NCI-H2227 treated with DMSO at 0.1 percent for 48 hours (cell line): ENCODE measurements around the gene VLDLR.
A peak's percentile ranks its signal among the peaks of the same experiment; 100 is the strongest.

Source experiments
- DNase-seq: peaks from one replicate; lab custom pipeline; 2025; lab: John Stamatoyannopoulos, UW

VLDLR gene

DNA sequence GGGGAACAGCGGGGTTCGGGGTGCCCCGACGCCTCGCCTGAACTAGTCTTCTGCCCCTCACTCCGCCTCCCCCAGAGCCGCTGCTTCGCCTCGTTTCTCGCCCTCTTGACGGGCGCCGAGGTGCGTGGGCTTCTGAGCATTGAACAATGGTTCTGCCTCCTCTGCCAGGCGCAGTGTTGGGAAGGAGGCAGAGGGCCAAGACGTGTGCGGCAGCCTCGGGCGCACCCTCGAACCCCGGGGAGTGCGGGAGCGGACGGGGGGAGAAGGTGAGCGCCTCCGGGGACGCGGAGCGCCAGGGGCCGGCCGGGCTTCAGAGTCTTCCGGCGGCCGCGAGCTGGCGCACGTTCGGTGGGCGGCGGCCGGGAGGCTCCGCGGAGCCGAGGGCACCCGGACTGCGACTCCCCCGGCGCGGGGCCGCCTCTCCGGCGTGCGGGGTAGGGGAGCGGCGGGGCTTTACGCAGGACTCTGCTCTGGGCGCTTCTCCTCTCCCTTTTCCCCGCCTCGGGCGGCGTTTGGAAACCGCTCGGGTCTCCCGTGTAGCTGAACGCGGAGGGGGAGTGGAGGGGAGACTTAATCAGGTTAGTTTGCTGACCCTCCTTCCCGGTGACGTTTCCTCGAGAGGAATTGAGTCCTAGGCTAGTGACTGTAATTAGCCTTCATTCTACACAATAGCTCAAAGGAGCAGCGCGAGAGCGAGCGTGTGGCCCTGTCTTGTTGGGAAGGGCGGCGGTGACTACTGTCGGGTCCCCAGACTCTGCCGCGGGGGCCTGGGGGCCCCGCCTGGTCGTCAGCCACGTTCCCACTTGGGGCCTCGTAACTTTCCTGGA lies 1.1 kb downstream of the VLDLR start:
- DNase-seq: peak; percentile 11

DNA sequence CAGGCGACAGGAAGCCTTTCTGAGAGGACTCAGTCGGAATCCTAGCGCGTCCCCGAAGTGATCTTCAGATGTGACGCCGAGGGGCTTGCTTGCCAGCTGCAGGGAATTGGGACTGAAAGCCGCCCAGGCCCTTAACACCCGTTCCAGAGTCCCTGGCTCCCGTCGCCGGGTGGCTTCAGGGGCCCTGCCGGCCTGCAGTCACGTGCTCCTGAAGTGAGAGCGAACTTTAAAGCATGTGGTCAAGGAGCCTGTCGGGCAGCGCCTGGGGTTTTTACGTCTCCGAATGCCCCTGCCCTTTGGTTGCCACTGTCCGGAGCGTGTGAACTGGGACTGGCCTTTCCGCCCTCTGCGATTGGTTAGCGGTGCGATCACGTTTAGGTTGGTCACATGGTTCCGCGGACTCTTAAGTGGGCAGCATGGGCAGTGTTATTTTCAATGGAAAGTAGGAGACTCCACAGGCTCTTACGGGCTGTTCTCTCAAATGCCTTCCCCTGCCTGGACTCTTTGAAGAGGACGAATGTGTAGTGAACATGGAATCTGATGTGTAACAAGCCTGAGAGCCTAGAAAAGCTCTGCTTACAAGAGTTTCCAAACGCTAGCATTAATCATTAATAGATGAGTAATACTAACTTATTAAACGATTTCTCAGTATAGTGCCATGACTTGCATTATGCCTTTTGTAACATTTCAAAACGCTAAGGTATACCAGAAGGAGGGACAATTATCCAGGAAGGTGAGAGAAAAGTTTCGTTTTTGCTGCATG lies 1.9 kb downstream of the VLDLR start:
- DNase-seq: peak; percentile 20

DNA sequence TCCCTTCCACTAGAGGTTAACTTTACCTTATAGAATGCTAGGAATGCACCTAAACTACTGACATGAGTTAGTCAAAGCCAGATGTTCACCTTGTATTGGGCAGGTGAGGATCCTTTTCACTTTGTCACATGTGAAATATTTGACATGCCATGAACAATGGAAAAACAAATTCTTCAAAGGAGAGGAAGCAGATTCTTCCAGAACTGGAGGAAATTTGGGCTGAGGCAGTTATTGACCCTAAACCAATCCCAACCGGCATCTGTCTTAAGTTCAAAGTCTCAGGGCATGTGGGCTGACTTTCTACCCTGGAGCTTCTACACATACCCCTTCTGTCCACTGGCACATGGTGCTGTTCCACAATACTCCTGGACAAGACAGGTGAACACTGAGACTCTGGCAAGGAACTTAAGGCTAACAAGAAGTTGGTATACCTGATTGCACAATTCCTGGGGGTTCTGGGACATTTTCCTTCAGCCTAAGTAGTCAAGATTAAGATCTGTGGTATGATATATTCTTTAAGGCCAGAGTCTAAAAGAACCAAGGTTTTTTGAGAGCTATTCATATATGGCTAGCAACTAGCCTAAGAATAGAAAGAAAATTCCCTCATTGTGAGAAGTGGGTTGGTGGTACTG lies 2.6 kb downstream of the VLDLR start:
- no peak for DNase-seq

DNA sequence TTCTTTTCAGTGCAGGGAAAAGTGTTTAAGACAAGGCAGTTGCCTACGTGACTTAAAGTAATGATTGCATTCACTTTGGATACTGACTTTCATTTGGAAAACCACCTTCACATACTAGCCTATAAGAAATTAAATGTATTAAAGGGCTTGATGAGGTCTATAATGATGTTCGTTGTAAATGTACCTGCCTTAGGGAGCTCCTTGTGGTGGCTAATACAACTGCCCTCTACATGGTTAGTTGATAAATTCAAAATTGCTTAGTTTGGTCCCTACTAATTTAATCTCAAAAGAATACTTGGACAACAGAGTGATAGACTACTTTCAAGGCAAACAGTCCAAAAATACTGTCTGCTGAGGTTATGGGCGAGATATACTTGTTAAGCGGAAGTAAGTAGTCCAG lies 3.8 kb downstream of the VLDLR start:
- DNase-seq: no peak

DNA sequence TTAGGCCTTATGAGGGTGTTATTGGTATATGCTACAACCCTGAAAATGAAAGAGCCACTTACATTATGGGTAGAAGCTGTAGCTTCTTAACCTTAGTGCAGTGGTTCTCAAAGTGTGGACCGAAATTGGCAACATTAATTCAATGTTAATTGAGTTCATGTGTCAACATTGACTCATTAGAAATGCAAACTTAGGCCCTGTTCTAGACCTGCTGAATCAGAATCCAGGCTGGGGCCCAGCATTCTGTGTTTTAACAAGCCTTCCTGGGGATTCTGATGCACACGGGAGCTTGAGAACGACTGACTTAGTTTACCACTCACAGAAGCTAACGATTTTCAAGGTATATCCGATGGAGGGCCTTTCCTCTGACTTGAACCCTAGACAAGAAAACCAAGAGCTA lies 7.3 kb downstream of the VLDLR start:
- no peak for DNase-seq

DNA sequence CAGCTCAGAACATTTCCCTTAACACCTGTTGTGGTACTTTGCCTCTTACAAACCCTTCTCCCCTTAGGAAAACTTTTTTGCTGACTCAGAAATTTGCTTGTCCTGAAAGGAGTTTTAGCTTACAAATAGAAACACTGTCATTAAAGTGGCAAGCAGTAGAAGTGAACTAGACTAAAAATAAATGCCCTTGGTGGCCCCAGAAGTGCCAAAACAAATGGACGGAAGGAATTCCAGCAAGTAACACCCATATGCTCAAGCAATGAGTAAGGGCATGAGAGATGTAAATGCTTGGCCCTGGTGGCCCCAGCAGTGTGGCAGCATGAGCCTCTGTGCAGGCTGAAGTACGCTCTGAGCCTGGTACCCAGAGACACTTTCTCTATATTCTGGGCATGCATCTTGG lies 8.6 kb downstream of the VLDLR start:
- DNase-seq: no peak

DNA sequence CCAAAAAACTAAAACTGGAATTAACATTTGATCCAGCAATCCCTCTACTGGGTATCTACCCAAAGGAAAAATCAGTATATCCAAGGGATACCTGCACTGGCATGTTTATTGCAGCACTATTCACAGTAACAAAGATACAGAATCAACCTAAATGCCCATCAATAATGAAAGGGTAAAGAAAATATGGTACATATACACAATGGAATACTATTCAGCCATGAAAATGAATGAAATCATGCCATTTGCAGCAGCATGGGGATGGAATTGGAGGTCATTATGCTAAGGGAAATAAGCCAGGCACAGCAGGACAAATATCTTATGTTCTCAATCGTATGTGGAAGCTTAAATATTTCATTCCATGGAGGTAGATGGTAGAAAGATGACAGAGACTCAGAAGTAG lies 9.7 kb downstream of the VLDLR start:
- no peak for DNase-seq

DNA sequence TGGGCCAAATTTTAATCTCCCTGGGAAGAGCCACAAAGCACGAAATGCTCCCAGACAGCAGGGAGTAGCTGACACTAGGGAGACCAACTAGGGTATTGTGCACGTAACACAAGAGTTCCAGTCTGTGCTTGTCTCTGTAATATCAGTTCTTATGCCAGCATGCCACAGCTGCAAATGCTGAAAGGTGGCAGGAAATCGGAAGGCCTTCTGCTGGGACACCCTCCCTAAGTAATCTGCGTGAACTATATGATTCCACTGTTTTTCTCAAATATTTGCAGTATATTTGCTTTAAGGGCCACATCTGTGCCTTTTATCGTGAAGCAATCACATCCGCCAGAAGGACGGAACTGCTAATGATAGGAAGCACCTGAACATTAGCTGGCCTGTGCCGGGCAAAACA lies 12.6 kb downstream of the VLDLR start:
- DNase-seq: no peak

DNA sequence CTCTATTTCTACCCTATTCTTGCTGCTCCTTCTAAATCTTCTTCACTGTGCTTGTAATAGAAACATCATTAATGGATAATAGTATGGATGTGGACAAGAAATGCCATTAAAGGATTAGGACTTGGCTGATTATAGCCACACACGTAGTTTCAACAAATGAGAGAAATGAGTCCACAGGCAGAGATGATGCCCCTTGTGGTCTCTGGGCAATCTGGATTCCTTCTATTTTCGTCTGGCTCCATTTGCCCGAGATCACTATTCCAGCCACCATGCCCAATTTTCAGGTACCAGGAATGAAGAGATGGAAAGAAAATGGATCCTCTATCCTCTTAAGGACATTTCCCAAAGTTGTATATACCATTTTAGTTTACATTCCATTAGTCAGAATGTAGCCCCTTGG lies 13.2 kb downstream of the VLDLR start:
- DNase-seq: no peak

DNA sequence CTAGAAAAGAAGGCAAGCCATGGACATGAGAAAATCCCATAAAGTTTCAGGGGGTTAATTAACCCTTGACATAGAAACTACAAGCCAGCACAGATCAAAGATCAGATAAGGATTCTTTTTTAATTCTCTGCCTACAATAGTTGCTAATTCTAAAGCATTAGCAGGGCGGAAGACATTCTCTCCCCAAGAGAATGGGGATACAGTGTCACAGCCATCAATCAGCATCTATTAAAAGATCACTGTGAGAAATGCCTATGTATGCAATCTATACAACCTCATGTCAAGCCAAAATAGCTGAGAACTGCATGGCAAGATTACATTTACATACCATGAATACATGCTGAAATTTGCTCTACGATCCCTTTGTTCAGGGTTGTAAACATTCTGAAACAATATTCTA lies 14.3 kb downstream of the VLDLR start:
- DNase-seq: no peak

DNA sequence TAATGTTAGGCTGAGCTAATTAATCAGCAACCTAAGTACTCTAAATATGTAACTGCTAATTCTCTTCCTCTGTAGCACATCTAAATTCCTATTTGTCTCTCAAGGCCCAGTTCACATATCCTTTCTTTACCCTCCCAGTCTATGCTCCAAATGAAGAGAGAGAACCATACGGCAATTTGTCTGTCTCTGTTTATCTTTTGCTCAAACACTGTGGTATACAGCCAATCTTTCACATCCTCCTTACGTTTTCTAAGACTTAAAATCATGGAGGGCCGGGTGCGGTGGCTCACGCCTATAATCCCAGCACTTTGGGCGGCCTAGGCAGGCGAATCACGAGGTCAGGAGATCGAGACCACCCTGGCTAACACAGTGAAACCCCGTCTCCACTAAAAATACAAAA lies 15.8 kb downstream of the VLDLR start:
- DNase-seq: no peak

DNA sequence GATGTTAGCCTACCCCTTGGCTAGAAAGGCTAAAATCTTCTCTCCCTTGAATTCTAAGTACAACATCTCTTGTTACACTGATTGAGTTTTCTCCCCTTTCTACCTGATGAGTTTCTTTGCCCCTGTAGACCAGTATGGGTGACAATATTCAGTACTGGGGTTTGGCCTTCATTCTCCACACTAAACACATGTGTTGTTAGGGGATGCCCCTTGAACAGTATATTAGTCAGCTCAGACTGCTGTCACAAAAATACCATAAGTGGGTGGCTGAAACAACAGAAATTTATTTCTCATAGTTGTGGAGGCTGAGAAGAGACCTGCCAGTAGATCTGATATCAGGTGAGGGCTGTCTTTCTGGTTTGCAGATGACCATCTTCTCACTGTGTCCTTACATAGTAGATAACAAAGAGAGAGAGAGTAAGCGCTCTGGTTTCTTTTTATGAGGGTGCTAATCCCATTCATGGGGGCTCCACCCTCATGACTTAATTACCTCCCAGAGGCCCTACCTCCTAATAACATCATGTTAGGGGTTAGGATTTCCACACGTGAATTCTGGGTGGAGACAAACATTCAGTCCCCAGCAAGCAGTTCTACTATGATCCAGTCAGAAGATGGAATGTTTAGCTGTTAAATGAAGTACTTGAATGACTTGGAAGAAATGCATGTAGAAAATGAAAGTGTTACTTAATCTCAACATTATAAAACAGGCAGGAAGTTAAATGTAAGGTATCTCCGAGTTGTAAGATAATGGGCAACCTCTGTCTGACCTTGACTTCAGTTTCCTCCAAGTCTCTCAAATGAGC lies 17.5 kb downstream of the VLDLR start:
- no peak for DNase-seq

DNA sequence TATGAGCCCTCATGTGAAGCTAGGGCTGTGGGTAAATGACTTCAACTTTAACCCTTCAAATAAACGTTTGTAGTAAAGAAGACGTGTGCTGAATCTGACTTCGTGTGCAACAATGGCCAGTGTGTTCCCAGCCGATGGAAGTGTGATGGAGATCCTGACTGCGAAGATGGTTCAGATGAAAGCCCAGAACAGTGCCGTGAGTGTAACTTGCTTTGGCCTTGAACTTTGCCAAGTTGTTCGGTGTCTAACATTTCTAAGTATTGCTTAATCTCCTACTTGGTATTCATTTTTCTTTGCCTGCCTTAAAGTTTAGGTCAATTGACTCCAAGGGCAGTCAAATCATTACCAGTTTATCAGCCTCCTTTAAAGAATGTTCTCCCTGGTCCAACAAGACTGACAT lies 18.2 kb downstream of the VLDLR start:
- DNase-seq: no peak

DNA sequence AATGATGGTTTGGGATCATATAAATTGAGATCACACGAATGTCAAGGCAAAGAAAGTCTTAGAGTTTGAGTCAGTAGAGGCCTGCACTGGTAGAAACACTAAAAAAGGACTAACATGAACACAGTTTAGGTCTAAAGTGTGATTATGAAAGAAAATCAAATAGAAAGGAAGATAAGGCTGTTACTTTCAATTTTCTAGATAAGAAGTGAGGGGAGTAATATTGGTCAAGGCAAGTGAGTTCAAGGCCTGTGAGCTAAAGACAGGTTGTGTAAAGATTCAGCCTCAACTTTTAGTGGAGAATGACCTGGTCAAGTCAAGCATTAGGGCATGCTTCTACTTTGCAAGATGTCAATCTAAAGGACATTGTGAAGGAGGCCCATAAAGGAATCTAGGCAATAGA lies 19.0 kb downstream of the VLDLR start:
- DNase-seq: no peak

DNA sequence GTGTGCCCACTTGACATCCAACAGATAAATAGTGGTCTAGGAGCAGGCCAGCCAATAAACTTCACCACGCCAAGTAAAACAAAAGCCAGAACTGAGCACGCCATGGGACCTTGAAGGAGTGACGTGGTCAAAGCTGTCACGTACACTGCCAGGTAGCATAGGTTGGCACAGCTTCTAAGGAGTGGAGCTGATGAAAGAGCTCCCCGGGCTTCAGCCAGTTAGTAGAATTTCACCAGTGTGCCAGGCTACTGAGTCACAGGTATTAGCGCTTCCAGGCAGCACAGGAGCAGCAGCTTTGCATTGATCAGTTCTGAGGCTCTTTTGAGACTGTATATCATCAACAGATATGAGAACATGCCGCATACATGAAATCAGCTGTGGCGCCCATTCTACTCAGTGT lies 19.4 kb downstream of the VLDLR start:
- DNase-seq: no peak

DNA sequence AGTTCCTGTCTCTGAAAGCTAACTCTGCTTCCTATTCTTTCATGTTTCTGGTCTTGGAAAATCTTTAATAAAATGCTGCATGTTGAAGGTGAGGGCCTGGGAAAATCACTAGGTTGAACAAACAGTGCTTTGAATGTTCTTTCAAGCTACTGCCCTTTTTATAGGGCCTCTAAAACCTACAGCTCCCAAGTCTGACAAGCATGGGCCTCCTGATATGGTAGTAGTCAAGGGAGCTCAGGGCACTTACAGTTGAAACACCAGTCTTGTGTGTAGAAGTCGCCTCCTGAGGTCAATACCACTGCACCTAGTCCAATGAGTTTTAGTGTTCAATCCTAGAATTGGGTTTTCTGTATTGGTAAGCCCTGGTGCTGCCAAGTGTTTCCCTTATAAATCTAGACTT lies 20.5 kb downstream of the VLDLR start:
- no peak for DNase-seq

DNA sequence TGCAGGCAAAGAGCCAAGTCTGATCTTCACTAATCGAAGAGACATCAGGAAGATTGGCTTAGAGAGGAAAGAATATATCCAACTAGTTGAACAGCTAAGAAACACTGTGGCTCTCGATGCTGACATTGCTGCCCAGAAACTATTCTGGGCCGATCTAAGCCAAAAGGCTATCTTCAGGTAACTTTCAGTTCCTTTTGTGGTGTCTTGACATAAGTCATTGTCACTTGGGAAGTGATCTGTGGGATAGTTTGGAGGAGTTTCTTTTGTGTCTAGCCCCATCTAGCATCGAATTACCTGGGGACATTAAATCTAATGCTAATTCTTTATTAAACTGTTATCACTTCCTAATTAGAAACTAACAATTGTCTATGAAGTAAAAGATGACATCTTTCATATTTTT lies 24.0 kb downstream of the VLDLR start:
- no peak for DNase-seq

DNA sequence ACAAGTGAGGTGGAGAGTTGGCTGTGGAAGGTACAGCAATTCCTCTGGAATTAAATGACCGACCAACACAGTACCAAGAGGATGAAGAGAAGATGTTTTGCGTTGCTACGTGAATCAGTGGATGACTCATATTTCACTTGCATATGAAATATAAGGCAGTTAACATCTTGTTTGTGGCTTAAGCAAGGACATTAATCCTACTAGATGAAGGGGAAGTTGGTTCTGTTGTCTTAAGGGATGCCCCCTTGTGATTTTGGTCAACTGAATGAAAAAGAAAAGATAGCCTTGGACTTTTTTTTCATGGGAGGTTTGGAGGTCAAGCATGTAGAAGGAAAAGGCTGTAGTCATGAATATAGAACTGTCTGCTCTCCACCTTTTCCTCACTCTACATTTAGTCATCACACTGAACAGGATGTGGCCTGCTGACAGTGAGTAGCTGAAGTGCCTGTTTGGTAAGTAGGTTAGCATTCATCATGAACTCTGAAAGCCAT lies 33.9 kb downstream of the VLDLR start:
- no peak for DNase-seq

DNA sequence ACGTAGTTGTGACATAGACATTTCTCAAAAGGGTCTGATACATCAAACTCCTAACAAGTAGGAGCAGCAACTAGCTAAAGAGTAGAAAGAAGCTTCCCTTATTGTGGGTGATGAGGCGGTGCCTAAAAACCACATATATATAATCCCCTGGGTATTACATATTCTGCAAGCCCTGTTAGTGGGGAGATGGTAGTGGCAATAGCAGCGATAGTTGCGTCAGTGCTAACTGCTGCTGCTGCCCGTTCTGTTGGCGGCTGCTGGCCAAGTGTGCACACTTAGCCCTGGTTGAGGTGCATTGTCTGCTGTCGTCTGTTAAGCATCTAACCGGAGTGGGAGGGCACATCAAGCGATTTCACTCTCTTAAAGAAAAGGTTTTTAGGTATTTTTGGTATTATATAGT lies 35.8 kb downstream of the VLDLR start:
- DNase-seq: no peak

DNA sequence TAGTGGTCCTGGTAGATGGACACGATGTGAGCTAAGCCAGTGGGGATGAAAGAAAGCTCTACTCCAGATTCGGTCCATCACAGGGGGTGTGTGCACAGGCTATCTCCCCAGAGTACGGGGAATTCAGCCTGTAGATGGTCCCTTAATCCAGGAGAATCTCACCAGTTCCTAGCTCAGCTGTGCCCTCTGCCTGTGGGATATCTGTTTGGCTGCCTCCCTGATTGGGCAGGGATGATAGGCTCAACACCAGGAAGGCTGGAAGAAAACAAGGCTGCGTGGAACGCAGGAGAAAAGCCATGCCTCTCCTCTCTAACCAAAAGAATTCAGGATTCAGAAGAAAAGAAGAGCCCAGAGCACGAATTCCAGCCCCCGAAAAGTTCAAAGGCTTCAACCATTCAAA lies 40.9 kb downstream of the VLDLR start:
- DNase-seq: no peak

DNA sequence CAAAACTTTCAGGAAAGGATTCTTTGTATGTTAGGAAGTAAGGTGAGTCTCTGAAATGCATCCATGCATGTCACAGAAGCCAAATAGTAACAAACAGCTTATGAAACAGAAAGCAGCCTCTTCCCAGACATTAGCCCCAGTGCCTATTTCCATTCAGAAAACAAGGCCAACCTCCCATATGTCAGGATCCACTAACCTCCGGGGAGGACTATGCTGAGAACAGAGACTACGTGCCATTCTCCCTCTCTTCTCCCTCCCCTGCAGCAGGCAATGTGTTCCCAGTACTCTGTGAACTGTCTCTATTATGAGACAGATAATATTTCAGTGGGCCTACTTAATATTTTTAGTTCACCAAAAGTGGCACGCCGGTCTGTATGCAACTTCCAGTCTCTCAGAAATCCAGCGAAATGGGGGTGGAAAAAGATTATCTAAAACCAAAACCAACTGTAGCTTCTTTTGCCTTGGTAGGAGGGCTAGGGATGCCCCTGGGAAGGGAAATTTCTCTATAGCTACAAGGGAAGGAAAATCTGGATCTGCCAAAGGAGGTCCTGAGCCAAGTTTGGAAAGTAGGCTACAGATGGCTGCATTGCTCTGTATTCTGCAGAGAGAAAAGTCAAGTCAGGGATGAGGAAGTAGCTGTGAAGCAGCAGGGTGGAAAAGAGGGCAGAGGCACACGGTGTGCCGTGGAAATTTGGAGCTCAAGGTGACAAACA lies 42.0 kb downstream of the VLDLR start:
- DNase-seq: no peak
